Effector memory CD4-positive, alpha-beta T cell (primary cell): ENCODE data around the gene UBE2J1.

Source experiments
- DNase-seq, 3 donors: peaks; one replicate each; pipeline ENCODE4 v3.0.0-alpha.2; 2020
- H3K27ac ChIP-seq: 2 replicates; pipeline ENCODE4 v1.7.0; 2013; ENCODE audit warnings: mild to moderate bottlenecking, low read length, moderate library complexity; ENCODE audit not compliant: insufficient read depth, poor library complexity, severe bottlenecking
- H3K27me3 ChIP-seq: replicated peaks from 2 replicates; pipeline ENCODE4 v1.7.0; 2013; ENCODE audit warnings: mild to moderate bottlenecking, low read length; ENCODE audit not compliant: insufficient read depth, control insufficient read depth, poor library complexity, severe bottlenecking
- H3K36me3 ChIP-seq: 2 replicates; pipeline ENCODE4 v1.7.0; 2013; ENCODE audit warnings: mild to moderate bottlenecking, low read length, moderate library complexity; ENCODE audit not compliant: control insufficient read depth, insufficient read depth
- H3K4me1 ChIP-seq: 2 replicates; pipeline ENCODE4 v1.7.0; 2013; ENCODE audit warnings: low read length, mild to moderate bottlenecking; ENCODE audit not compliant: control insufficient read depth, insufficient read depth, poor library complexity, severe bottlenecking
- H3K4me3 ChIP-seq: 2 replicates; pipeline ENCODE4 v1.7.0; 2013; ENCODE audit warnings: low read length, low read depth, mild to moderate bottlenecking; ENCODE audit not compliant: insufficient read depth, poor library complexity, severe bottlenecking
- H3K9me3 ChIP-seq: 2 replicates; pipeline ENCODE4 v1.7.0; 2013; ENCODE audit warnings: mild to moderate bottlenecking, low read length, moderate library complexity; ENCODE audit not compliant: control insufficient read depth

The UBE2J1 gene

DNA sequence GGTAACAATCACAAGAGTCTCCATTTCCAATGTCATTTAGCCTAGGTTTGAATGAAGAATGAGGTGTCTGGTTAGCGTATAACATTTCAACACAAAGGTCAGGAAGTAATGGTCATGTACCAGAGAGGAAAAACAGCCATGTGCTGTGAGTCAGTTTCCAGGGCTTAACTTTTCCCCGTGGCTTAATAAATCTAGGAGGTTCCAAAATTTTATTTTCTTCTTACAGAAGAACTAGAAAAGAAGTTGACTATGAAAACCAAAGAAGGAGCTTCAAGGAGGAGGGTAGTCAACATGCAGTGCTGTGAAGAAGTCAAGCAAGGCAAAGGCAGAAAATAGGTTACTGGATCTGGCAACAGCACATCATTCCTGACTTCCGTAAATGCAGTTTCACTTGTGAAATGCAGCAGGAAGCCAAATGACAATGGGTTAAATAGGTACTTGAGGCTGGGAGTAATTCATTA, 29.0 kb downstream of the UBE2J1 start:
- Histone ChIP-seq H3K27me3 (no peaks in the 10 kb centered on the region), H3K9me3 (no peaks in the 10 kb centered on the region), H3K4me3 (no peak overlapping the region), H3K27ac (no peak overlapping the region), H3K36me3 (peaks cover 8% of the 10 kb centered on the region), H3K4me1 (no peaks in the 10 kb centered on the region)
- no peak for DNase-seq

DNA sequence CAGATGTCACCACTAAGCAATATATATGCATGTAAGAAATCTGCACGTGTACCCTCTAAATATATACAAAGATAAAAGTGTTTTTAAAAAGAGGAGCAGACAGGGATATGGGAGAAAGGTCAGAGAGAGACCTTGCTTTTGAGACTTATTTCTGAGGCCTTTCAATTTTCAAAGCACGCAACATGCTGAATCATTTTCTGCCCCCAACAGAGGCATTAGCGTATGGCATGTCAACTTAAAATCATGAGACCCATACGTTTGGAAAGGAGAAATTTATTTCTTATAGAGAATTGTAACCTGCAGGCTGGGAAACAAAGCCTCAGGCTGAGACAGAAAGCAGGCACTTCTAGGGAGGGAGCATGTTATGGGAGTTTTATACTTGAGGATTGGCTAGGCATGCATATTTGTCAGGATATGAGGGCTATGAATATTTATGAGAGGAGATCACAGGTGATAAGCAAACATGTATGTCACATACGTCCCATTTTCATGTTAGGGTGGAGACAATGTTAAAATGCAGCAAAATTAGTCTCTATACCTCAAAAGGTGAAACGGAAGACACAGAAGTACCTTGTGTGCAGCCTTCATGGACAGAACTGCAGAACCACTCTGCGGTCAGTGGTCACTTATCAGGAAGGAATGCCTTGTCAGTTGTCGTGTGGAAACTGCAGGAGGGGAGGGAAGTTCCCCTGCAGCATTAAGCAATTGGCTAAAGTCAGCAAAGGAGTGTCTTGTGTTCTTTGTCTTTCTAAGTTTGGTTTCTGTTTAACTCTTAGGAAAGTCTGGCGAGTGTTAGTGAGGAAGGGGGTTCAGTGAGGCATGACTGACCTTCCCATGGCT, 31.2 kb downstream of the UBE2J1 start:
- DNase-seq: no peak
- Histone ChIP-seq H3K27me3 (no peaks in the 10 kb centered on the region), H3K9me3 (no peaks in the 10 kb centered on the region), H3K4me3 (no peak overlapping the region), H3K4me1 (no peaks in the 10 kb centered on the region), H3K27ac (no peak overlapping the region), H3K36me3 (no peaks in the 10 kb centered on the region)

DNA sequence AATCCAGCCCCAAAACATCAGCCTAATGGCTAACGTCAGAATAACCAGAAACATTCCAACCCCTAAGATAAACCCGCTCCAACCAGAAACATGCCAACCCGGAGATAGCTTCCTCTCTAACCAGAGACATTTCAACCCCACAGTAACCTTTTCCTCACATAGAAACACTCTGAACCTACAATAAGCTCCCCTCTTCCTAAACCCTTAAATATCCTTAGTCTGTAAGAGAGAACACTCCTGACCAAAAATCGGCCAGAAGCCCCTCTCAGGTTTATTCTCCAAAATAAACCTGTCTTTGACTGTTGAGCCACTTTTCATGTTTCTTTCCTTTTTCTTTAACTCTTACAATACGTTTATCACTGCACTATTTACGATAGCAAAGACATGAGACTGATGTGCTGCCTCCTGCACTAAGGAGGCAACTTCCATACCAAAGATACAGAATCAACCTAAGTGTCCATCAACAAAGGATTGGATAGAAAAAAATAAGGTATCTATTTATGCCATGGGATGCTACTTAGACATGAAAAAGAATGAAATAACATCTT, 32.4 kb downstream of the UBE2J1 start:
- Histone ChIP-seq H3K27ac (no peak overlapping the region), H3K4me1 (no peaks in the 10 kb centered on the region), H3K9me3 (no peaks in the 10 kb centered on the region), H3K36me3 (no peaks in the 10 kb centered on the region), H3K27me3 (no peaks in the 10 kb centered on the region), H3K4me3 (no peak overlapping the region)
- DNase-seq: no peak

DNA sequence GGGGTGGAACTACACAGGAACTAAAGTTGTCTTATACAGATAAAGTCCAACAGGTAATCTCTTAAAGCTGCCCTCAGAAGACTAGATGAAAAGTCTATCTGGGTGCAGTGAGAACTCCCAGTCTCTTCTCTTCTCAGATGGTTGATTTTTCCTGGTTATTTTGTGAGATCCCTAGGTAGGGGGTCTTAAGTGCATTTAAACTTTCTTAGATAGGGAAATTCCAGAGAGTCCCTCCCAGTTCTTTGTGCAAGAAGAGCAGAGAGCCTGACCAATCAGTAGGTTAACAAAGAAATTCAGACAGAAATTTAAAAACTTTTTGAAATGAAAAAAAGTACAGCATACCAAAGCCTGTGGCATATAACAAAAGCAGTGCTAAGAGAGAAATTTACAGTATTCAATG, 35.5 kb downstream of the UBE2J1 start:
- H3K4me1 ChIP-seq: no peaks in the 10 kb centered on the region
- H3K36me3 ChIP-seq: no peaks in the 10 kb centered on the region
- H3K27me3 ChIP-seq: no peaks in the 10 kb centered on the region
- no peak for DNase-seq
- no peaks in the 10 kb centered on the region for H3K9me3 ChIP-seq
- H3K27ac ChIP-seq: no peak overlapping the region
- H3K4me3 ChIP-seq: no peak overlapping the region

DNA sequence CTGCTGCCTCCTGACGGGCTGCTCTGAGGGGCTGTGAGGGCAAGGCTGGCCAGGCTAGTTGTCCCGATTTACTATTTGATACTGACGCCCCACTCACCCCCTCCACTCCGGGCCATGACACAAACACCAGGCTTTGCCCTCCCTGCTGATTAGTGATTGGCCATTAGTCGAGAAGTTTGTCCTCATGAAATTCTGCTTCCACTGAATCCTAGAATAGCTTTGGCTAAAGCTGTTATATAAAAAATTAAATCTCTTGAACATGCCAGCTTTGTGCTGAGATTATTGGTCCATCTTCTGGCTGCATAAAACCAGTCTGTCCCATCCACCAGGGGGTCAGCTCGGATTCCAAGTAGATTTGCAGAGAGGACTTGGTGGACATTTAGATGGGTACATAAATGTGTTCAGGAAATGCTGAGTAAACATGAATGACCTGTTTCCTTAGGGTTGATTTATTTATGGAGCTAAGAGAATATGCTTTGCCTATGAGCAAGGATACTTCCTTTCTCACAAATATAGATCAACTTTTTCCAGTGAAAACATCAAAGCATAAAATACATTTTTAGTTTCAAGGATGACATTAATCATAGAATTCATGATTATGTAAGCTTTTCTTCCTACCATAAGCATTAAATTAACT, 37.2 kb downstream of the UBE2J1 start, which contains the start of gene GABRR2:
Gene GABRR2, minus strand, starts transcription at position 51 of the 637 bp plus-strand sequence. CDS start 134 bp downstream, outside the sequence.
- Histone ChIP-seq H3K4me1 (no peaks in the 10 kb centered on the region), H3K36me3 (no peaks in the 10 kb centered on the region), H3K27ac (no peak within 1 kb of the TSS), H3K27me3 (no peaks in the 10 kb centered on the region), H3K4me3 (no peak within 1 kb of the TSS), H3K9me3 (no peaks in the 10 kb centered on the region)
- DNase-seq: no peak

DNA sequence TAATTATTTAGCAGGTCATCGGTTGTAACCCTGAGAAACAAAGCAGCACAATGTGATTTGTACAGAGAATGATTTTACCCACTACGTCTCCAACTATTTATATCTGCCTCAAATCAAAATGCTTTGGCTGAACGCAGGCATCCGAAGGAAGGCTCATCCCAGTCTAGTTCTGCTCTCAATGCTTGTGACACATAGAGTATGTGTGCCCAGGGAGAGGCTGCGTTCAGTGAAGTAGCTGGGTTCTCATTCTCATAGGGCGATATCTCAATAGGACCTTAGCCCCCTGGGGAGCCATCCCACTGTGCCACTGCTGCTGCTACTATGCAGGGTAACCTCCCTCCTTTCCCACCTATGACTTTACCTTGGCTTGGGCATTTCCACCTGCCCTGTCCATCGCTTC, 37.8 kb downstream of the UBE2J1 start:
- Histone ChIP-seq H3K4me3 (no peak overlapping the region), H3K36me3 (no peaks in the 10 kb centered on the region), H3K27ac (no peak overlapping the region), H3K4me1 (no peaks in the 10 kb centered on the region), H3K27me3 (no peaks in the 10 kb centered on the region), H3K9me3 (no peaks in the 10 kb centered on the region)
- no peak for DNase-seq

DNA sequence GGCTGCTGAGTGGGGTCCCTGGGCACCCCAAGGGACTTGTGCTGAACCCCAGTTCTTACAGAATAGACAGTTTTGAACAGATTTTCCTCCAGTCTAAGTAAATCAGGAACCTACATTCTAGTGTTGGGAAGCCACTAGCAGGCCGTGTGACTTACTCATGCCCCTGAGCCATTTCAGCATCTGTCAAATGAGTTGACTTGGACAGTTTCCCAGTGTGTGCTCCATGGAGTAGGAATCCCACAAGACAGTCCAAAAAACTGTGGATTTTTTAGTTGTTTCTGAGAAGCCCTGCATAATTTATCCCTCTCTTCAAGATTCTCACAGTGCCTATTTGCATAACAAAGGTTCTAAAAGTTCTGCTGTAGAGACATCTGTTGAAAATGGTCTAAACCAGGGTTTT, 39.5 kb downstream of the UBE2J1 start:
- H3K27ac ChIP-seq: no peak overlapping the region
- no peaks in the 10 kb centered on the region for H3K27me3 ChIP-seq
- no peak overlapping the region for H3K4me3 ChIP-seq
- no peak for DNase-seq
- H3K36me3 ChIP-seq: no peaks in the 10 kb centered on the region
- H3K4me1 ChIP-seq: no peaks in the 10 kb centered on the region
- no peaks in the 10 kb centered on the region for H3K9me3 ChIP-seq

DNA sequence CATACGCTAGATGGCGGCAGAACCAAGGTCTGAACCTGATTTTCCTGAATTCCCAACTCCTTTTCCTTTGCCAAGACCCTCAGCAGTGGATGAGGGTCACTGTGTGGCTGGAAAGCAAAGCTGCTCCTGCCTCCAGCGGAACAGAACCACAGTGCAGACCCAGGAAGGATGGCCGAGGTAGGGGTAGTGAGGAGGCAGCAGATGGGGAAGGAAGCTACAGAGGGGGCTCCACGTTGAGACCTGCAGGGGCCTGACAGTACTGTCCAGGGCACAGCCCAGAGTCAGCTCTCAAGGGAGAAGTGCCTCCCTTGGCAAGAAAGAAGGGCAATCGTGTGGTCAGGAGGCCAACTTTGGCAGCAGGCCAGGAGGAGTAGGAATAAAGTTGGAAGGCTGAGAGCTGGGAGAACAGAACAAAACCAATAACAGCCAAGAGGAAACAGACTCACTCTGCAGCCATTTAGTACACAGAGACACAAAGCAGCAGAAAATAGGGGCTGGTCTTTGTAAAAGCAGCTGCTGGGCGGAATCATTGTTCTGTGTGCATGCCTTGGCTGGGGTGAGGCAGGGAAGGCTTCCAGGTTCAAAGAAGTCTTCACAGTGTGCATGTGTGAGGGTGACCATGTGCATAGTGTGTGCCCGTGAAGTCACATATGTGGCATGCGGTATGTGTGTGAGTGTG, 40.5 kb downstream of the UBE2J1 start:
- H3K4me3 ChIP-seq: no peak overlapping the region
- no peaks in the 10 kb centered on the region for H3K27me3 ChIP-seq
- no peaks in the 10 kb centered on the region for H3K4me1 ChIP-seq
- no peak overlapping the region for H3K27ac ChIP-seq
- no peak for DNase-seq
- no peaks in the 10 kb centered on the region for H3K9me3 ChIP-seq
- no peaks in the 10 kb centered on the region for H3K36me3 ChIP-seq

DNA sequence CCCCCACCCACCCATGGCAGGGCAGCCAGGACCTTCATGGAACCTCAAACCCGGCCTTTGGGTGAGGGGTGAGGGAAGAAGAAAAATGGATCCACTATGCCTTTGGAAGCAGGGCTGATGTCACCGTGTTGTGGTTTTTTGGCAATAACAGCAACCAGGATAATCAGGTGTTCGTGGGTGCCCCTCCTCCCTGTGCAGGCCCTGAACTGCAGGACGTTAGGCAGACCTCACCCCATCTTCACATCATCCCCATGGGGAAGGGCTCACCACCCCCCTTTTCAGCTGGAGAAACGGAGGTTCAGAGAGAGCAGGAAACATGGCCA, 41.0 kb downstream of the UBE2J1 start:
- Histone ChIP-seq H3K27me3 (no peaks in the 10 kb centered on the region), H3K36me3 (no peaks in the 10 kb centered on the region), H3K4me1 (no peaks in the 10 kb centered on the region), H3K4me3 (no peak overlapping the region), H3K27ac (no peak overlapping the region), H3K9me3 (no peaks in the 10 kb centered on the region)
- no peak for DNase-seq

DNA sequence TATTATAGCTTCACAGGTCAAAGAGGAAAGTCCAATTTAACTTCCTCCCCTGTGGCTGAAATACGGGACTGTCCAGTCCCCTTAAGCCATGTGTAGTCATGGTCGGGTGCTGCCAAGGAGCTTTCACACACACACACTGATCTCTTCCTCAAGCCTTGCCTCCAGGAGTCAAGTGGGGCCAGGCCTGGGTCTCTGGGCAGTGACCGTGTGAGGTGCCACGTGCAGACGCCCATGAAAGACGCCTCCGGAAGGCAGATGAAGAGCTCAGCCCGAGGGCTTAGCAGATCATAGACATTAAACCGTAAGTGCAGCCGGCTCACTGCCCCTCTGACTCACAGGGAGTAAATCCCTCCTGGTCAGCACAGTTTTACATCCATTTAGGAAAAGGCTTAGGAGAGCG, 41.6 kb downstream of the UBE2J1 start:
- no peak for DNase-seq
- no peaks in the 10 kb centered on the region for H3K9me3 ChIP-seq
- no peak overlapping the region for H3K4me3 ChIP-seq
- no peaks in the 10 kb centered on the region for H3K27me3 ChIP-seq
- H3K36me3 ChIP-seq: no peaks in the 10 kb centered on the region
- H3K27ac ChIP-seq: no peak overlapping the region
- H3K4me1 ChIP-seq: no peaks in the 10 kb centered on the region
